ENCODE data around the gene CARMIL3.
A peak's percentile ranks its signal among the peaks of the same experiment; 100 is the strongest.
"Not testable (repeated sequence)": the region's sequence is repeated elsewhere in the genome, so short reads cannot be mapped to it uniquely, and the experiment has no call there.

CARMIL3 gene

DNA sequence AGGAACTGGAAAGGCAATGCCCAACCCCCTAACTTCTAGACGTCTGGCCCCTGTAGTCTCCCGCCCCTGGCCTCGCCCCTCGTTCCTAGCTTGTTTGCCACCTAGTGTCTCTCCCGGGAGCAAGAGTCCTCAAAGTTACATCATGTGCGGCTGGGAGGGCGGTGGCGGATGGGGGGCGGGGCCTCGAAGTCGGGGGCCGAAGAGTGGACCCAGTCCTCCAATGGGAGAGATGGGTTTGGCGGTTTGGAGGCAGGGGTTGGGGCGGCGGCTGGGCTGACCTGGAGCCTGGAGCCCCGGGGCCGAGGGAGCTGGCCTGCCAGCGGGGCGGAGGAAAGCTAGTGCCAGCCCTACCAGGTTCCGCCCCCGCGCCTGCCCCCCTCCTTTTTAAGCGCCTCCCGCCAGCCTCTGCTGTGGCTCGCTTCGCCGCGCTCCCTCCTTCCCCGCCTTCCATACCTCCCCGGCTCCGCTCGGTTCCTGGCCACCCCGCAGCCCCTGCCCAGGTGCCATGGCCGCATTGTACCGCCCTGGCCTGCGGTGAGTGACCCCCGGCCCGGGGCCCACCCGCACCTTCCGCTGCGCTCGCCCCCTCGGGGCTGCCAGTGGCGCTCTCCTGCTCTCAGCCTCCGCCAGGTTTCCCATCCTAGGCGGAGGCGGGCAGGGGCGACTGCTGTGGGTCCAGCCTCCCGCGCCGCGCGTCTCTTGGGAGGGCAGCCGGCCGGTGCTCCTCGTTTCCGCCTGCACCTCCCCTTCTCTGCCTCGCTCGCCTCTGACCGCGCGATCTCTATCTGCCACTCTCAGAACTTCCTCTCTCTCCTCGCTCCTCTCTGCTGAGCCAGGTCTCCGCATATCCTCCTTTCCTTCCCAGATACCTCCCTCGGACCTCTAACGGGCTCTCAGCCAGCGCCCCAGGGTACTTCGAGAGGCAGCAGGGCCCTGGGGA, 42.4 kb downstream of the CARMIL3 start, which contains the start of gene PCK2:
Gene PCK2 (plus strand): TSS at position 411 of the 940 bp plus-strand sequence. CDS start 95 bp downstream, at position 506.
- peak; percentile 83 for ATAC-seq

GRCh38 chr14:24094841-24095270, 43.0 kb downstream of the CARMIL3 start:
- DNase-seq = no peak
- no peak for ATAC-seq

More for the DNA sequence above, 42.4 kb downstream of the CARMIL3 start, which contains the start of gene PCK2:
- peak; percentile 92 for DNase-seq

DNA sequence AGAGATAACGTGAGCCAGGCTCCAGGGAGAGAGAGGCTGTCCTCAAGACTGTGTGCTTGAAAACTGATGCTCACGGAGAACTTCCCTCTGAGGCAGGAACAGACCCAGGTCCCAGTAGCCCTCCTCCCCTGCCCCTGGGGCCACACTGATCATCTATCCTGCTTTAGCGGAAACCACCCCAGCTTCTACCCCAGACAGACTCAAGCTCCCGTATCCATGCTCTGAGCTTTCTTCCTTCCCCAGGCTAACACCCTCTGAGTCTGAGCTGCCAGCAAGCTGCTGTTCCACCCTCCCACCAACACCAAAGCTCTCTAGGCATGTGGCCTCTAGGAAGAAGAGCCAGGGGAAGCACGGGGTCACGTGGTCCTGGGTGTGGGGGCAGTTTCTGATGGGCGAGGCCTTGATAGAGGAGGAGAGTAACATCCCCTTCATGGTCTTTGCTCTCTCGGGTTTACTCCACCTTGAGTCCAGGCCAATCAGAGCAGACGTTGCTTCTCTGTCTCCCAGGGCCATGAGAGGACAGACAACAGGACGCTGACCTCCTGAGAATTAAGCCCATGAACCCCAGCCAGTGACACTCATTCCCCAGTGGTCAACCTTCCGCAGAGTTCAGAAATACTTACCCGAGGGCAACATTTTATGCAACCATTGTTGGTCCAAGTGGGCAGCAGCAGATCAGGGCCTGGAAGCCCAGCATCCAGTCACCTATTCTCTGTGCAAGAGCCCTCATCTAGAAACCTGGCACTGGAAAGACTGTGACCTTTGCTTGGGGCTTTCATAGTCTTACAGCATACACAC, 43.7 kb downstream of the CARMIL3 start:
- DNase-seq (peak; percentile 80), ATAC-seq (peak; percentile 66)

DNA sequence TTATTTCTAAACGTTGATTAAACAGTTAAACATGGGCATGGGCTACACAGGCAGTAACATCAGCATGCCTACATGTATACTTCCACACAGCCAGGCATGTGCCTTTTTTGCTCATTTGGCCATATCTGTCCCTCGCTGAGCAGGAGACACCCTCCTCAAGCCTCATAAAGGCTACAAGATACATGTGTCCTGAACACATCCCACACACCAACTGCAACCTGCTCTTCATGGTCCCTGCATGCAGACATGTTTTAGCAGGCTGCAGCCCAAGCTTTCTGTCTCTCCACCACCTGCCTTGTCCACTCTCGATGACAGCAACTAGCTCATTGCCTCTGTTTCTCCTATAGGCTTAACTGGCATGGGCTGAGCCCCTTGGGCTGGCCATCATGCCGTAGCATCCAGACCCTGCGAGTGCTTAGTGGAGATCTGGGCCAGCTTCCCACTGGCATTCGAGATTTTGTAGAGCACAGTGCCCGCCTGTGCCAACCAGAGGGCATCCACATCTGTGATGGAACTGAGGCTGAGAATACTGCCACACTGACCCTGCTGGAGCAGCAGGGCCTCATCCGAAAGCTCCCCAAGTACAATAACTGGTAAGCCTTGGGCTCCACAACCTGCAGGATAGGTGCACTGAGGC, 44.9 kb downstream of the CARMIL3 start:
- no peak for DNase-seq
- no peak for ATAC-seq

DNA sequence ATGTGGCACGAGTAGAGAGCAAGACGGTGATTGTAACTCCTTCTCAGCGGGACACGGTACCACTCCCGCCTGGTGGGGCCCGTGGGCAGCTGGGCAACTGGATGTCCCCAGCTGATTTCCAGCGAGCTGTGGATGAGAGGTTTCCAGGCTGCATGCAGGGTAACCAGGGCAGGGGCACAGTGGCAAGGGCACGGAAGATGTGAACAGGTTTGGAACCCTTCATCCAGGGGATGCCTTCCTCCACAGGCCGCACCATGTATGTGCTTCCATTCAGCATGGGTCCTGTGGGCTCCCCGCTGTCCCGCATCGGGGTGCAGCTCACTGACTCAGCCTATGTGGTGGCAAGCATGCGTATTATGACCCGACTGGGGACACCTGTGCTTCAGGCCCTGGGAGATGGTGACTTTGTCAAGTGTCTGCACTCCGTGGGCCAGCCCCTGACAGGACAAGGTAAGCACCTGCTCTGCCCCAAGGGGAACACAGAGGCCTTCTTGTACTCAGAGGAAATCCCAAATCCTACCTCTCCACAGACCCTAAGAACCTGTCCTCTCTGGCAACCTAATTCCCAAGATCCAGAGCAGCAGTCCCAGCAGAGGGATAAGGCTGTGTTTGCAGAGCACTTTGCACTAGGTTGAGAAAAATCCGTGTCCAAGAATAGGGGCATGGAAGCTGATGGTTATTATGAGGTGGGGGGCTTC, 46.6 kb downstream of the CARMIL3 start:
- ATAC-seq (no peak), DNase-seq (no peak)

- DNase-seq (no peak), ATAC-seq (no peak)
Measured at GRCh38 chr14:24098927-24099813, 47.4 kb downstream of the CARMIL3 start.

DNA sequence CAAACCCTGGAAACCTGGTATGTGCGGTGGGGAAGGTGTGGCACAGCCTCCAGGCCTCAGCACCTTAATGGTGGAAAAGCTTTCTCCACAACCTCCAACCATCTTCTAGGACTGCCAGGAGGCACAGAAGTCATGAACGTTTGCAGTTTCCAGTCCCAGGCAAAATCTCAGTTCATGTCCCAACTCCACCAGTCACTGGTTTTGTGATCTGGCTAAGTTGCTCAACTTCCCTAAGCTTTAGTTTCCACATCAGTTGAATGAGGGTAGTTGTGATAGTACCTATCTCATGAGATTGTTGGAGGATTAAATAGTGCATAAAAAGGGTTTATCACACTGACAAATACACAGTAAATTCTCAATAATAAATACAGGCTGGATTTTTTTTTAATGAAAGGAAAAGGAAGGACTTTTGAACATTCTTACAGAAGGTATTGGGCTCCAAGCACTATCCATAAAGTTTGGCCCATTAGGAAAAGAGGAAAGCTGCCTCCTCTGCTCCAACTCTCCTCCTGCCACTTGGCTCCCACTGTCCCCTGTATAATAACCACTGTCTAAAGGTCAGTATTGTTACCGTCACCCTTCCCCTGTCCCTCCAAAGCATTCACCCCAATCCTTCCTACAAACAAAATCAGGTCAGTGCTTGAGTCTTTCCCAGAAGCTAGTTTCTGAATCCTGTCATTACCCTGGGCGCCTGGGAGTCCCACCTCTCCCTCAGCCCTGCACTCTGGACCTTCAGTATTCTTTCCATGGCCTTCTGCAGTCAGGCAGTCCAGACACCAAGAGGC, 48.6 kb downstream of the CARMIL3 start:
- DNase-seq (no peak), ATAC-seq (no peak)

- ATAC-seq (no peak), DNase-seq (no peak)
Measured at GRCh38 chr14:24100982-24101494, 49.2 kb downstream of the CARMIL3 start.

DNA sequence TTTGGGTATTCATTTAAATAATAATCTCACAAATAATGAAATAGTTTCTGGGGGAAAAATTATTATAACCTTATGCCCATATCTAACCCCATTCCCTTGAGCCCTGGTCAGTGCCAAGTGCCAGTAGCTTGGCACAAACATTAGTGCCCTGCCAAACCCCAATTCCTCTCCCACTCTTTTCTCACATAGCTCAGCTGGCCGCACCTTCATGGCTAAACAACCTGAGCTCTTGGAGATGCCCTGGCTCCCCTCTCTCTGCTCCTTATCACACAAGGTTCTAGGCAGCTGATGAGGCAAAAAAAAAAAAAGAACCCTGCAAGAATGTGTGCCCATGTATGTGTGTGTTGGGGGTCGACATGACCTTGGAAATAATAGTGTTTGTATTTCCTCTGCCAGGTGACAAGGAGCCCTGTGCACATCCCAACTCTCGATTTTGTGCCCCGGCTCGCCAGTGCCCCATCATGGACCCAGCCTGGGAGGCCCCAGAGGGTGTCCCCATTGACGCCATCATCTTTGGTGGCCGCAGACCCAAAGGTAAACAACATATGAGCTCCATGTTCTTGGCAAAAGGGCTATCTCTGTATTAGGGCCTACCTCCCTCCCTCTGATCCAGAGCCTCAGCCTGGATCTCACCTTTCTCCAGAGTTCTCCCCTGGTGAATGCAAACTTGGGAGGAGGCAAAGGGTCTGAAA, 50.7 kb downstream of the CARMIL3 start:
- ATAC-seq = no peak

GRCh38 chr14:24103451-24103850, 51.6 kb downstream of the CARMIL3 start:
- no peak for DNase-seq
- ATAC-seq = no peak

More for the DNA sequence above, 50.7 kb downstream of the CARMIL3 start:
- DNase-seq = no peak

DNA sequence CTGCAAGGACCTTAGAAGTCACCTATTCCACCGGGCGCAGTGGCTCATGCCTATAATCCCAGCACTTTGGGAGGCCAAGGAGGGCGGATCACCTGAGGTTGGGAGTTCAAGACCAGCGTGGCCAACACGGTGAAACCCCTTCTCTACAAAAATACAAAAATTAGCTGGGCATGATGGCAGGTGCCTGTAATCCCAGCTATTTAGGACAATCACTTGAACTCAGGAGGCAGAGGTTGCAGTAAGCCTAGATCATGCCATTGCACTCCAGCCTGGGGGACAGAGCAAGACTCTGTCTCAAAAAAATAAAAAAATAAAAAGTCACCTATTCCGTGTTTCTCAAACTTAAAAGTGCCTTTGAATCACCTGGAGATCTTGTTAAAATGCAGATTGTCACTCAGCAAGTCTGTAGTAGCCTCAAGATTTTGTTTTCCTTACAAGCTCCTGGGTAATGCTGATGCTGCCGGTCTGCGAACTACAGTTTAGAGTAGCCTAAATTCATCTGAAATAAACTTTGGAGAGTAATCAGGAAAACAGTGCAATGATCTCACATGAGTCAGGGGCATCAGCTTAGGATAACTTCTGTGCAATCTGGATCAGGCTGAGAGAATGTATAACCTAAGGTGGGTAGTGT, 53.9 kb downstream of the CARMIL3 start:
- not testable (repeated sequence) for DNase-seq, ATAC-seq

DNA sequence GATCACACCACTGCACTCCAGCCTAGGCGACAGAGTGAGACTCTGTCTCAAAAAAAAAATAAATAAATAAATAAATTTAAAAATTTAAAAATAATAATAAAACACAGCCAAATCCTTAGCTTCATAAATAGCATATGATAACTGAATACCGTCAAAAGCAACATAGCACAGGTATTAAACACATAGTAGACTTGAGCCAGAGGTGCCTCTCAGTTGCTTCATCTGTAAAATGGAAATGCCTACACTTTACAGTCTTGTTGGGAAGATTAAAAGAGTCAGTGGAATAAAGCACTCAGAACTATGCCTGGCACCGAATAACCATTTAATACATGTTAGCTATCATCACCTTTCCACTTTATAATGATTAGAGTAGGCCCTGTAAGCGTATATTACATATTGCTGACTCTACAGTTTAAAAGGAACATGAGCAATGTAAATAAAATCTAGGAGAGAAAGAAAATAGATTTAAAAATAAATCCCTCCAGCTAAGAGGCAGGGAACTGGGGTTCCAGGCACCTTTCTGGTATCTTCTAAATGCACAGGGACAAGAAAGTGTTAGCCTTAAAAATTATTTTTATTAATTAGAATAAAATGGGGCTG, 55.0 kb downstream of the CARMIL3 start:
- DNase-seq (no peak), ATAC-seq (no peak)

GRCh38 chr14:24108336-24108874, 56.6 kb downstream of the CARMIL3 start:
- ATAC-seq = peak; percentile 16
- DNase-seq = no peak

GRCh38 chr14:24110060-24110459, 58.3 kb downstream of the CARMIL3 start:
- no peak for ATAC-seq
- no peak for DNase-seq

DNA sequence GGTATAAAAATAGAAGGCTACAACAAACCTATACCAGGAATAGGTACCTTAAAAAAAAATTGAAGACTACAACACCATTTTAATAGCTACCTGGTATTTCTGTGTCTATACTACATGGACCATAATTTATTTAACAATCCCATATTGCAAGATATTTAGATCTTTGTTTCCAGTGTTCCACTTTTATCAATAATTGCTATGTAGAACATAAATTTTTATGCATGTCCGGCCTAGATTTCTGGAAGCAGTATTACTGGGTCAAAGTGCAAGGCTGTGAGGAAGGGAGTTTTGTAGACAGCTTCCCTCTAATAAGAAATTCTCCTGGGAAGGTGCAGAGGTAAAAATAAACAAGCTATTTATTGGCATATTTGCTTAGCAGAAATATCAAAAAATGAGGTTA, 58.7 kb downstream of the CARMIL3 start:
- no peak for DNase-seq
- ATAC-seq = no peak

GRCh38 chr14:24113379-24113800, 61.6 kb downstream of the CARMIL3 start:
- ATAC-seq (no peak), DNase-seq (no peak)

DNA sequence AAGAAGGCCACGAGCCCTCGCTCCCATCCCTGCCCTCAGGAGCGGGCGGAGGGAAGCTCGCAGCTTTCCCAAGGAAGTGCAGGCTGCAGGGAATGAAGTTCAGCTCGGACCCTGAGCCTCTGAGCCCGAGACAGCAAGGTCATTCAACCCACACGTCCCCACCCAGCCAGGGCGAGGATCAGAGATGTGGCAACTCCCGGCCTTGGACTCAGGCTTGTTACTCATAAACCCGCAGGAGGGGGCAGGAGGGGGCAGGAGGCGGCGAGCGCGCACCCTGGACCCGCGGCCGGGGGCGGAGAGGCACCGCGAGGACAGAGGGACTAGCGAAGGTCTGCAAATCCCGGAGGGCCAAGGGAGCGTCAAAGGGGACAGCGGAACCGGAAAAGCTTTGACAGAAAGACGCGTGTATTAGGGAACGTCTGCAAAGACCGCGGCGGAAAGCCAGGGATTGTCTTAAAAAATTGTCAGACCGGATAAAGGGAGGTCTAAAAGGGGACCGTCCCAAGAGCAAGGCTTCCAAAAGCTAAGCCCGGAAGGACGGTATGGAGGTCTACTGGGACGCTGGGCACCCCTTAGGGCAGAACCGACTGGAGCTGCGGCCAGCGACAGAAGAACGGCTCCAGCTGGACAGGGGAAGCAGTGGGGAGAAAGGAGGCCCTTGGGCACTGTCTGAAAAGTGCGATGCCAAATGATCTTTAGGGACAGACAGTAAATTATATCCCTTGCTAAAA, 62.2 kb downstream of the CARMIL3 start:
- ATAC-seq = peak; percentile 49
- peak; percentile 87 for DNase-seq

Measured in stimulated activated naive CD8-positive, alpha-beta T cell treated with anti-CD3 and anti-CD28 coated beads, Interleukin-15, Interleukin-2, amounts not matched to agents 100 U/mL and 50 U/mL, for 24 hours (primary cell).